EH (cell line): ENCODE data around the gene GRIN2C.

ENCODE experiments used
- DNase-seq: peaks from one replicate; pipeline ENCODE4 v3.0.0-alpha.2; 2015; ENCODE audit warnings: low read depth

Gene GRIN2C

GRCh38 chr17:74799097-74799496, 60.6 kb downstream of the GRIN2C start:
- DNase-seq = no peak

DNA sequence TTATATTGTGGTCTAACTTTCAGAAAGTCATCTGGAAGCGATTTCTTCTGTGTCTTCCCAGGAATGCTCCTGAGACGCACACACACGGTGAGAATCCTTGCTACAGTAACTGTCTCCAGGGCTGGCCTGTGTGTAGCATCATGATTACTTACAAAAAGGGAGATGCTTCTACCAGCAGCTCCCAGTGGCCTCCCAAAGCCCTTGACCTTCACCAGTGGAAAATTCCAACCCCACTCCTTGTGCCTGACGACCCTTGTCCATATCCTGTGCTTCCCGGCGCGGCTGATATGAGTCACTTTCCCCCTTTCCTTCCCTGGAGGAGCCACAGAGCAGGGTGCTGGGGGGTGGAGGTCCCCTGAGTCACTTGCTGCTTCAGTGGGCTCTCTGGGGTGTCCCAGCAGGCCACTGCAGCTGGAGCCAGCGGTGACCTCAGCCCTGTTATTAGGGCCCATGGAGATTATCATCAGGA, 61.4 kb downstream of the GRIN2C start:
- peak; percentile 85 for DNase-seq

- DNase-seq = no peak
Observed at GRCh38 chr17:74797824-74798223, 61.9 kb downstream of the GRIN2C start.

DNA sequence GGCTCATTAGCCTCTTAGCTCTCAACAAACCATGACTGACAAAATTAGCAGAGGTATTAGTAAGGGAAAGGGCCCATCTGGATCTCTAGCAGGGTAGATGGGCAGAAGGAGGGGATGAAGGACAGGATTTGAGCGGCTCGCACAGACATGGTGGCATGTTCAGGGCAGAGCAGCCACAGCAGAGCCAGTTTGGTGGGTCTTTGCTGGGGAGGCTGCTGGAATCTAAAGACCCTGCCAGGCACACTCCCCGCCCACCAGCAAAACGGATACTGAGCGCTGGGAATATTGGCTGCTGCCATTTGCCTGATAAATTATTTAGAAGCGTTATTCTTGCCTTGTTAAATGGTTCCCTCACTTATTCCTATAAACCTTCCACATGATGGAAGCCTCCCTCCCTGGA, 62.8 kb downstream of the GRIN2C start:
- DNase-seq = no peak

- DNase-seq = no peak
Observed at GRCh38 chr17:74796211-74796610, 63.5 kb downstream of the GRIN2C start.

DNA sequence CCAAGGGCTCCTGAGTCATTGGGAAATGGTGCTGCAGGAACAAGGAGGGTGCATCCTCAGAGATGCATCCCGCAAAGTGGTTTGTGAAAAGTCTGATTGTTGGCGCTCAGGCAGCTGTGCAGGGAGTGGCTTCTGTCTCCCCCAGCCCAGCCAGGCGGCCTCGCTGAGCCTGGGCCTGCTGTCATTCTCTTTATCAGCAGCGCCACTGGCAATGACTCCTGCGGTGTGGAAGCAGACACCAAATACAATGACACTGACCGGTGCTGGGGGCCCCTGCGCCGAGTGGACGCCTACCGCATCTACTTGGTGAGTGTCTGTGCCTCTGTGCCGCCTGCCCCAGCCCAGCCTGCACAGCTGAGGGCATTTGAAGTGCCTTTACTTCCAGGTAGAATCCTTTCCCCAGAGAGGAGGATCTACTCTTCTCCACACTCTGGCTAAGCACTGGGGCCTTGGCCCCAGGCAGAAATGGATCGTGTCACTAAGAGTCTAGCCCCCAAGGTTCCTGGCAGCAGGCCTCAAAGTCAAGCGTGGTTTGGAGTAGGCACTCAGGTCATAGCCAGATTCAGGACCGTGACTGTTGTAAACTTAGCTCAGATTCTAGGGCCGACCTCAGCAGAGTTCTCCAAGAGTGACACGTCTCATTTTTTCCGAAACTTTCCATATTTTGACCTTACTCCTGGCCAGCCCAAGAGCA, 64.2 kb downstream of the GRIN2C start:
- no peak for DNase-seq

- no peak for DNase-seq
Observed at GRCh38 chr17:74792586-74793105, 67.0 kb downstream of the GRIN2C start.
